Measurements from ENCODE around the gene ZDHHC9. TPM values are rescaled to one million over a fixed set of nuclear protein-coding genes. Genes with fewer than 3 reads are reported as not detected.

ZDHHC9 gene
- total and polyA plus RNA-seq, 2 of the 4 experiments (the other 2 are of a cell fraction): 17.7 to 28.4 TPM

DNA sequence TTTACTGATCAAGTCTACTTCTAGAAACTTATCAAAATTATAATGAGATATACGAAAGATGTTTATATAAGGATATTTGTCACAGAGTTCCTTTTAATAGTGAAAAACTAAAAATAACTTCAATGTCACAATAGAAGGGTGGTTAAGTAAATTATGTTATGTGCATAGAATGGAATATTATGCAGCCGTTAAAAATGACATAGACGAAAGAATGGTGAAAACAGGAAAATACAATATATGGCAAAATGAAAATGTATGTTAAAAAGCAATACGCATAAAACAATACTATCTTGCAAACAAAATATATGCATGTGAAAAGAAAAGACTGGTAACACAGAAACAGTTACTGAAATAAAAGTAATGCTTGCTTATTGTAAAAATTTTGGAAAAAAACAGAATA lies 19.1 kb downstream of the ZDHHC9 start:
- Histone ChIP-seq H3K4me2 (ENCODE audit: low read depth, low read length) (no peak overlapping the region), H3K56ac (ENCODE audit: extremely low read depth, insufficient read depth, low read length) (no peak overlapping the region), H2BK15ac (ENCODE audit: low read depth, low read length) (no peak overlapping the region), H4K91ac (ENCODE audit: insufficient read depth, low read depth, low read length) (no peak overlapping the region), H3K18ac (ENCODE audit: low read depth, low read length) (no peak overlapping the region), H4K5ac (ENCODE audit: low read depth, low read length) (no peak overlapping the region), H3K27ac (ENCODE audit: insufficient read depth, low read length) (no peak overlapping the region), H2BK5ac (ENCODE audit: low read depth, low read length, poor library complexity, severe bottlenecking) (no peak overlapping the region), H3K4me1 (ENCODE audit: control insufficient read depth, insufficient read depth, low read length) (peaks cover 2% of the 10 kb centered on the region; the same call in 1 of the 2 replicates), H3K9me3 (ENCODE audit: control insufficient read depth, insufficient read depth, low read length) (no peaks in the 10 kb centered on the region), H3K14ac (replicated peaks; ENCODE audit: low read depth, low read length) (no peak overlapping the region), H2AFZ (replicated peaks; ENCODE audit: low read length, poor library complexity) (no peak overlapping the region), H4K8ac (ENCODE audit: low read depth in 2 of 2, low read length in 2 of 2) (no peak overlapping the region), H2AK9ac (replicated peaks; ENCODE audit: low read depth, low read length, poor library complexity) (no peak overlapping the region), H3K9ac (ENCODE audit: low read depth, low read length) (no peak overlapping the region), H3K79me1 (ENCODE audit: low read depth in 1 of 2, low read length in 2 of 2) (peaks cover 0 to 2% of the 10 kb centered on the region in 2 experiments; a peak in 1 of 4 replicates), H2BK120ac (ENCODE audit: low read depth, low read length) (no peak overlapping the region), H2AK5ac (ENCODE audit: low read depth, low read length) (no peak overlapping the region), H3K4me3 (ENCODE audit: insufficient read depth, low read depth, low read length) (no peak overlapping the region), H3K9me1 (ENCODE audit: insufficient read depth, low read length) (no peaks in the 10 kb centered on the region), H3K4ac (ENCODE audit: low read depth, low read length) (no peak overlapping the region), H2BK20ac (ENCODE audit: low read depth, low read length) (no peak overlapping the region), H3K36me3 (ENCODE audit: control insufficient read depth, insufficient read depth, low read length) (peaks cover 8% of the 10 kb centered on the region; the same call in 1 of the 2 replicates), H4K20me1 (ENCODE audit: insufficient read depth, low read length) (peaks cover 6% of the 10 kb centered on the region; the same call in 1 of the 2 replicates), H3K23ac (ENCODE audit: low read depth, low read length) (no peak overlapping the region), H3K27me3 (ENCODE audit: control insufficient read depth, insufficient read depth, low read length) (no peaks in the 10 kb centered on the region)
- dilution Hi-C loops (cut with HindIII; ENCODE audit: low sequenced_read_pairs, unreplicated experiment) (no loop called here), intact Hi-C loops (cut with micrococcal nuclease) (loop anchor here (5.0 to 10.0 kb wide), 2 partner anchors 190 to 217 kb away; no protein-coding TSS in a partner anchor), in situ Hi-C loops (cut with MboI; ENCODE audit: low sequenced_read_pairs) (no loop called here)
- CTCF ChIA-PET: no interaction called here
- POLR2A ChIA-PET (ENCODE audit: unreplicated experiment): no interaction called here
- BruUV-seq (replicated peaks): no TSS peak
- ATAC-seq (ENCODE audit: low read depth): no peak
- DNase-seq: no peak
- TF ChIP-seq, protein P1, sequence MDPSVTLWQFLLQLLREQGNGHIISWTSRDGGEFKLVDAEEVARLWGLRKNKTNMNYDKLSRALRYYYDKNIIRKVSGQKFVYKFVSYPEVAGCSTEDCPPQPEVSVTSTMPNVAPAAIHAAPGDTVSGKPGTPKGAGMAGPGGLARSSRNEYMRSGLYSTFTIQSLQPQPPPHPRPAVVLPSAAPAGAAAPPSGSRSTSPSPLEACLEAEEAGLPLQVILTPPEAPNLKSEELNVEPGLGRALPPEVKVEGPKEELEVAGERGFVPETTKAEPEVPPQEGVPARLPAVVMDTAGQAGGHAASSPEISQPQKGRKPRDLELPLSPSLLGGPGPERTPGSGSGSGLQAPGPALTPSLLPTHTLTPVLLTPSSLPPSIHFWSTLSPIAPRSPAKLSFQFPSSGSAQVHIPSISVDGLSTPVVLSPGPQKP (IDR thresholded peaks at IDR 0.05; ENCODE audit: borderline replicate concordance, low read depth, low read length): no peak
- TF ChIP-seq, protein P2, sequence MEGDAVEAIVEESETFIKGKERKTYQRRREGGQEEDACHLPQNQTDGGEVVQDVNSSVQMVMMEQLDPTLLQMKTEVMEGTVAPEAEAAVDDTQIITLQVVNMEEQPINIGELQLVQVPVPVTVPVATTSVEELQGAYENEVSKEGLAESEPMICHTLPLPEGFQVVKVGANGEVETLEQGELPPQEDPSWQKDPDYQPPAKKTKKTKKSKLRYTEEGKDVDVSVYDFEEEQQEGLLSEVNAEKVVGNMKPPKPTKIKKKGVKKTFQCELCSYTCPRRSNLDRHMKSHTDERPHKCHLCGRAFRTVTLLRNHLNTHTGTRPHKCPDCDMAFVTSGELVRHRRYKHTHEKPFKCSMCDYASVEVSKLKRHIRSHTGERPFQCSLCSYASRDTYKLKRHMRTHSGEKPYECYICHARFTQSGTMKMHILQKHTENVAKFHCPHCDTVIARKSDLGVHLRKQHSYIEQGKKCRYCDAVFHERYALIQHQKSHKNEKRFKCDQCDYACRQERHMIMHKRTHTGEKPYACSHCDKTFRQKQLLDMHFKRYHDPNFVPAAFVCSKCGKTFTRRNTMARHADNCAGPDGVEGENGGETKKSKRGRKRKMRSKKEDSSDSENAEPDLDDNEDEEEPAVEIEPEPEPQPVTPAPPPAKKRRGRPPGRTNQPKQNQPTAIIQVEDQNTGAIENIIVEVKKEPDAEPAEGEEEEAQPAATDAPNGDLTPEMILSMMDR (conservative IDR thresholded peaks at IDR 0.05; ENCODE audit: low read depth, low read length): no peak
- TF ChIP-seq MXI1 (IDR thresholded peaks at IDR 0.05; ENCODE audit: borderline replicate concordance, low read depth, low read length) (no peak), BHLHE40 (IDR thresholded peaks at IDR 0.05; ENCODE audit: low read depth, low read length) (no peak), POLR2A (IDR thresholded peaks at IDR 0.05; ENCODE audit: low read depth, low read length) (no peak), MAFK (IDR thresholded peaks at IDR 0.05; ENCODE audit: low read depth, low read length) (no peak)
- TF ChIP-seq, protein P3, sequence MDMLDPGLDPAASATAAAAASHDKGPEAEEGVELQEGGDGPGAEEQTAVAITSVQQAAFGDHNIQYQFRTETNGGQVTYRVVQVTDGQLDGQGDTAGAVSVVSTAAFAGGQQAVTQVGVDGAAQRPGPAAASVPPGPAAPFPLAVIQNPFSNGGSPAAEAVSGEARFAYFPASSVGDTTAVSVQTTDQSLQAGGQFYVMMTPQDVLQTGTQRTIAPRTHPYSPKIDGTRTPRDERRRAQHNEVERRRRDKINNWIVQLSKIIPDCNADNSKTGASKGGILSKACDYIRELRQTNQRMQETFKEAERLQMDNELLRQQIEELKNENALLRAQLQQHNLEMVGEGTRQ (IDR thresholded peaks at IDR 0.05; ENCODE audit: low read depth, low read length): no peak
- WGBS, 2 experiments (ENCODE audit: extremely low coverage in 2 of 2, insufficient read length in 1 of 2): no CpG with 5 or more reads among the region's 4 CpGs

All from IMR-90 (cell line).